H7 (cell line): ENCODE measurements around the gene POLR1B. TPM values are rescaled to one million over a fixed set of nuclear protein-coding genes. Genes with fewer than 3 reads are reported as not detected.

Experiments used
- DNase-seq: peaks from one replicate; pipeline ENCODE4 v3.0.0; 2012
- H3K27me3 ChIP-seq: 2 replicates; pipeline ENCODE4 v1.6.0; 2011; ENCODE audit warnings: mild to moderate bottlenecking, low read length; ENCODE audit not compliant: control insufficient read depth, insufficient read depth
- H3K36me3 ChIP-seq: replicated peaks from 2 replicates; pipeline ENCODE4 v1.5.1; 2011; ENCODE audit warnings: low read length; ENCODE audit not compliant: control insufficient read depth, insufficient read depth
- H3K4me3 ChIP-seq: 2 replicates; pipeline ENCODE4 v1.5.1; 2011; ENCODE audit warnings: low read depth, mild to moderate bottlenecking, control low read depth, low read length, moderate library complexity; ENCODE audit not compliant: insufficient read depth
- total RNA-seq: library from RNA; depleted of rRNA; stranded (reverse); fragments of >200 nt; shearing (Covaris generic); gene quantifications from 2 replicates; pipeline ENCODE4 v1.2.3, GENCODE V29; 2014; rRNA removed

The POLR1B gene
- total RNA-seq, 1 experiment from 2014 or later = 35.5 TPM

DNA sequence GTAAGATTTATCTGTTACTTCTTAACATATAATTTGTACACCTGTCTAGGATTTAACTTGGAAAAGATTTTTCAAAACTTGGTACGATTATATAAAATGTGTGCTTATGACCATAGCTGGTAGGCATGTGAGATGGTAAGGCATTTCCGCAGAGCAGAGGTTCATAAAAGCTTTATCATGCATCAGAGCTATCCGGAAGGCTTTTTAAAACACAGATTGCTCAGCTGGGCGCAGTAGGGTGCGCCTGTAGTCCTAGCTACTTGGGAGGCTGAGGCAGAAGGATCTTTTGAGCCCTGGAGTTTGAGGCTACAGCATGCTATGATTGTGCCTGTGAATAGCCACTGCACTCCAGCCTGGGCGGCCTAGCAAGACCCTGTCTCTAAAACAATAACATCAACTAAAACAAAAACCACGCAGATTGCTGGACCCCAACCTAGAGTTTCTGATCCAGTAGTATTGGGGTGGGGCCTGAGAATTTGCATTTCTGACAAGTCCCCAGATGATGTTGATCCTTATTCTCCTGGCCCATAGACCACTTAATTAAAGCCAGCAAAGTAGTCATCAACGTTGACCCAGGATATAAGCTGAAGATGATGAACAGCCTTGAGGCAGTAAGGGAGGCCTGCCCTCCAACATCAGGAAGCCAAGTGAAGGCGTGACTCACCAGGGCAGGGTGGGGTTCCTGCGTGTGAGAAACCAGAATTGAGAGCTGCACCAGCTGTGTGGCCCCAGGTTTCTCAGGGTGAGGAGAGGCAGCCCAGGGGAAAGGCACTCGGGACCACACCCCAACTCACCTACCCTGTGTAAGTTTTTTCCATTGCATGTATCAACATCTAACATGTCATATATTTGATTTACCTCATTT is 81.9 kb downstream of the POLR1B start:
- Histone ChIP-seq H3K27me3 (no peaks in the 10 kb centered on the region), H3K36me3 (no peaks in the 10 kb centered on the region), H3K4me3 (no peak overlapping the region)
- DNase-seq = no peak

DNA sequence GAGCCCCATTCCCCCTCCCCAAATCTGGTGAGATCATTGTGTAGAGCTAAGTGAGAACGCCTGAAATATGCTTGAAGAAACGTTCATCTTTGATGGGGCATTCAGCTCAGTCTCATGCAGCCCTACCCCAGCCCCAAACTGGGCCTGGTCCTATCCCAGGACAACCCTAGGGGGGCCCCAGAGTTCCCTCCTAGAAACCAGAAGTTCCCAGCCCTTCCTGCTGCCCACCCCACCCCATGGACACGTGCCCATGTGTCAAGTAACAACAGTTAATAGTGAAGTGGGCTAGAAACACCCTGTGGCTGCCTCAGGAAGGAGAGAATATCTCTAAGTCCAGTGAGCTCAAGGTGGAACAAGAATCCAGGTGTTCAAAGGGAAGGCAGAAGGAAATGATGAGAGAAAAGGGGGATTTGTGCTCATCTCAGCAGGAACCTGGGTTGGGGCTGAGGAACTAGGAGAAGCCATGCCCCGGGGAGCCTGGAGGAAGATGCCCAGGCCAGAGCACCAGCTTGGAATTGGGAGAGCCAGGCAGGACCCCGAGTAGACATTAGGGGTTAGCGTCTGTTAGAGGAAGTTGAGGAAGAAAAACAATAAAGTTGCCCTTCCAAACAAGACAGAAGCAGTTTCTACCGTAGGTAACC is 83.3 kb downstream of the POLR1B start:
- Histone ChIP-seq H3K27me3 (no peaks in the 10 kb centered on the region), H3K4me3 (no peak overlapping the region), H3K36me3 (no peaks in the 10 kb centered on the region)
- no peak for DNase-seq

DNA sequence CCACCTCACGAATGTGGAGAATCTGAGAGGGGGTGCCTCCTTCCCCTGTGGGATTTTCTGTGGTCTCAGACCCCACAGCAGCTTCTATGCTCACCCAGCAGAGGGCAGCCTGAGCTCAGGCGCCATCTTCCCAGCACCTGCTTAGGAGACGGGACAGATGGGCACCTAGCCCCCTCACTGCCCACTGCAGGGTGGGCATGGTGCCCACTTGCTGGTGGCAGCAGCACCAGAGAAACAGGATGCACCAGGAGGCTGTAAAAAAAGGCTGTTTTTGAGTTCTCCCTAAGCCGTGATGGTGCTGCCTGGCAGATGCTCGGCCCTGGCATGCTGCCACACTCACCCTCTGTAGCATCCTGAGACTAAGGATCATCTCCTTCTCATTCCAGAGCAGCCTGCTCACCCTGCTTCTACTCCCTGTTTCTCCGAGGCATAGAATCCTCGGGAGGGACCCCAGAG is 84.4 kb downstream of the POLR1B start:
- H3K4me3 ChIP-seq = no peak overlapping the region
- no peaks in the 10 kb centered on the region for H3K27me3 ChIP-seq
- H3K36me3 ChIP-seq = no peaks in the 10 kb centered on the region
- DNase-seq = peak; percentile 72

Other genes with a start within 250 kb of the POLR1B start
- 4.6 and 11.8 TPM in 2 replicates for gene RGPD8, start 108.8 kb upstream of the POLR1B start, total RNA-seq
- 49.6 and 52.6 TPM in 2 replicates for gene TTL, start 60.3 kb upstream of the POLR1B start, total RNA-seq
- gene CHCHD5, start 42.1 kb downstream of the POLR1B start, total RNA-seq = 19.0 and 40.9 TPM in 2 replicates
- 33.6 and 34.3 TPM in 2 replicates for gene SLC20A1, start 103.5 kb downstream of the POLR1B start, total RNA-seq
- not detected in 2 replicates for gene NT5DC4, start 178.6 kb downstream of the POLR1B start, total RNA-seq
- 14.9 and 24.8 TPM in 2 replicates for gene CKAP2L, start 222.1 kb downstream of the POLR1B start, total RNA-seq
- gene IL1A, start 242.0 kb downstream of the POLR1B start, total RNA-seq = 0.11 and 0.38 TPM in 2 replicates